Measurements from ENCODE around the gene CD7. TPM values are rescaled to one million over a fixed set of nuclear protein-coding genes. Genes with fewer than 3 reads are reported as not detected.

CD7 gene
- total RNA-seq, 1 donor from 2014 or later, result 7.1 TPM

DNA sequence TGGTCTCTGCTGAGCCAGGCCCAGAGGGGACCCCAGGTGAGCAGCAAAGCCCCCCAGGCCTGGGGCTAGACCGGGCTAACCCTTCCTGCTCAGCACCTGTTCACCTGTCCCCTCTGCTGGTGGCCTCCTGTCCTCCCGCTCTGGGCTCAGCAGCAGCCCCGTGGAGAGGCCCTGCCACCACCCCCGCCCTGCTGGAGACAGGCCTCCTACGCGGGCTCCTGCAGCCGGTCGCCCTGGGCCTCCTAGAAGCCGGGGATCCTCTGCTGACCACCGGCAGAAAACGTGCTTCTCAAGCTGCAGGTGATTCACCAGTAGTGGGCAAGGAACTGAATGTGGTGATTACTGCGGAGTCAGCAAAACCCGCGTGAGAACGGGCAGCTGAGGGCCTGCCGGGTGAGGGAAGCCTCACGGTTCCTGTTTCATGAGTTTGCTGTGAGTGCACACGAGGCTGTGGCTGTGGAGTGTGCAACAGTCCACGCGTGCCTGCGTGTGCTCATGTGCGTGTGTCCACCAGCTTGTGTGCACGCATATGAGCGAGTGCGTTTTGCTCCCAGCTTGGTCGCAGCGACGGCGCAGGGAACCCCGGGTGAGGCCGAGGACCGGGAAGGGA is 15.4 kb upstream of the CD7 start:
- intact Hi-C loops (cut with DNase I), result no loop called here
- Histone ChIP-seq H3K27me3 (ENCODE audit: low read depth) (no peaks in the 10 kb centered on the region), H3K4me3 (peak overlapping the region; percentile 76), H3K27ac (peak overlapping the region; percentile 86), H3K9me3 (no peaks in the 10 kb centered on the region), H3K36me3 (no peaks in the 10 kb centered on the region), H3K4me1 (peaks cover 56% of the 10 kb centered on the region)
- TF ChIP-seq, protein P1, sequence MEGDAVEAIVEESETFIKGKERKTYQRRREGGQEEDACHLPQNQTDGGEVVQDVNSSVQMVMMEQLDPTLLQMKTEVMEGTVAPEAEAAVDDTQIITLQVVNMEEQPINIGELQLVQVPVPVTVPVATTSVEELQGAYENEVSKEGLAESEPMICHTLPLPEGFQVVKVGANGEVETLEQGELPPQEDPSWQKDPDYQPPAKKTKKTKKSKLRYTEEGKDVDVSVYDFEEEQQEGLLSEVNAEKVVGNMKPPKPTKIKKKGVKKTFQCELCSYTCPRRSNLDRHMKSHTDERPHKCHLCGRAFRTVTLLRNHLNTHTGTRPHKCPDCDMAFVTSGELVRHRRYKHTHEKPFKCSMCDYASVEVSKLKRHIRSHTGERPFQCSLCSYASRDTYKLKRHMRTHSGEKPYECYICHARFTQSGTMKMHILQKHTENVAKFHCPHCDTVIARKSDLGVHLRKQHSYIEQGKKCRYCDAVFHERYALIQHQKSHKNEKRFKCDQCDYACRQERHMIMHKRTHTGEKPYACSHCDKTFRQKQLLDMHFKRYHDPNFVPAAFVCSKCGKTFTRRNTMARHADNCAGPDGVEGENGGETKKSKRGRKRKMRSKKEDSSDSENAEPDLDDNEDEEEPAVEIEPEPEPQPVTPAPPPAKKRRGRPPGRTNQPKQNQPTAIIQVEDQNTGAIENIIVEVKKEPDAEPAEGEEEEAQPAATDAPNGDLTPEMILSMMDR (IDR thresholded peaks at IDR 0.05), result no peak
- ATAC-seq, result peak; percentile 59 to 68
- DNase-seq, result peak; percentile 83

DNA sequence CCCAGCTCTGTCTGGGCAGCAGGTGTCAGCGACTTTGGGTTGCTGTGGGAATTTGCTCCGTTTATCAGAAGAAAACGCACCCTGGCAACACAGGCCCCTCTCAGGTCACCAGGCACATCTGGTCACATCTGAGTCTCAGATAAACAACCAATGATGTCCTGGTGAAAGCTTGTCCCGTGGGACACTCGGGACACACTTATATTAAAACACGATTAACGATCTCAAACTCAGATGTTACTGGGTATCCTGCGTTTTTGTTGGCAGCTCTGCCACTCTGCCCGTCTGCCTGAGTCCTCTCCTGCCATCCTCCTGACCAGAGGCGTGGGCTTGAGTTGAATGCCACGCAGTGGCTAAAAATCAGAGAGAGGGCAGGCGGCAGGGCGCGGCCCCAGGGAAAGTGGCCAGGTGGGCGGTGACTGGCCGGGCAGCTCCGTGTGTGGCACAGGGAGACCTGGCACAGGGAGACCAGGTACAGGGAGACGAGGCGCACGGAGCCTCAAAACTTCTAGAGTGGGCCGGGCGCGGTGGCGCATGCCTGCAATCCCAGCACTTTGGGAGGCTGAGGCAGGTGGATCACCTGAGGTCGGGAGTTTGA is 14.0 kb upstream of the CD7 start:
- no peaks in the 10 kb centered on the region for H3K9me3 ChIP-seq
- no peak overlapping the region for H3K27ac ChIP-seq
- H3K4me3 ChIP-seq, result no peak overlapping the region
- H3K36me3 ChIP-seq, result peaks cover under 1% of the 10 kb centered on the region
- ATAC-seq (no peak), DNase-seq (no peak)
- peaks cover 56% of the 10 kb centered on the region for H3K4me1 ChIP-seq
- TF ChIP-seq, protein P1 (IDR thresholded peaks at IDR 0.05), result no peak
- intact Hi-C loops (cut with DNase I), result no loop called here
- H3K27me3 ChIP-seq (ENCODE audit: low read depth), result no peaks in the 10 kb centered on the region

DNA sequence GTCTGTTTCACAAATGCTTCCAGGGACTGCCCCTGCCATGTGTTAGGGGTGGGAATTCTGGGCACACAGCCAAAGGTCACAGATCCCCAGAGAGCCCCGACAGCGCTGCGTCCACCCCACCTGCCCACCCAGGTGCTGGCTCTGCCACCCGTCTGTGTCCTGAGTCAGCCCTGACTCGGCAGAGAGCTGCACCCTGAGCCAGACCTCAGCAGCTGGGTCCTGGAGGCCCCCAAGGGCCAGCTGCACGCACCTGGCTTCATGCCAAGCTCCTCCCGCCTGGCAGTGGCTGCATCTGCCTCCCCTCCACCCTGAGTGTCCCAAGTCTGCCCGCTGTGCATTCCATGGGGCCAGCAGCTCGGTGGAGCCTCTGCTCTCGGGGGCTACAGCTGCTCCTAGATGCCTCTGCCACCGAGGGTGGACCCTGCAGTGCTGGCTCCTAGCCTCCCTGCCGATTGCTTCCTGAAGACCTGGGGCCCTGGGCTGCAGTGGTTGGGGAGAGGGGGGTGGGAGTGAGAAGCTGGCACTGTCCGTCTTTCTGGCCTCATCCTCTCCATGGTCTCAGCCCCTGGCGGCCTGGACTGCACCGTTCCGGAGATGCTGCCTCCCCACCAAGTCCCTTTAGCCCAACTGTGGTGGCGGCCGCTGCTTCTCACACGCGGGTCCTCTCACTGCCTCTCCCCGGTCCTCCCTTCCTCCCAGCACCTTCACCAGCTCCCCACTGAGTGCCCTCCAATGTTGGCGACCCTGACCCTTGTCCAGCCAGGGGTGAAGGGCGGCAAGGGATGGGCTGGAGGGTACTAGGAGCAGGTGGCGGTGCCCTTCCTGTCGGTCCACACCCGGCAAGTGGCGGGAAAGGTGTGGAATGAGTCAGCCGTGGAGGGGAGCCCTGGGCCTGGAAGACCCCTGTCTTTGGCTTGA is 13.2 kb upstream of the CD7 start:
- Histone ChIP-seq H3K4me3 (no peak overlapping the region), H3K9me3 (no peaks in the 10 kb centered on the region), H3K36me3 (peaks cover 7% of the 10 kb centered on the region), H3K27ac (no peak overlapping the region), H3K4me1 (peaks cover 49% of the 10 kb centered on the region), H3K27me3 (ENCODE audit: low read depth) (no peaks in the 10 kb centered on the region)
- ATAC-seq, result no peak
- TF ChIP-seq, protein P1 (IDR thresholded peaks at IDR 0.05), result no peak
- intact Hi-C loops (cut with DNase I), result no loop called here
- peak; percentile 57 for DNase-seq

DNA sequence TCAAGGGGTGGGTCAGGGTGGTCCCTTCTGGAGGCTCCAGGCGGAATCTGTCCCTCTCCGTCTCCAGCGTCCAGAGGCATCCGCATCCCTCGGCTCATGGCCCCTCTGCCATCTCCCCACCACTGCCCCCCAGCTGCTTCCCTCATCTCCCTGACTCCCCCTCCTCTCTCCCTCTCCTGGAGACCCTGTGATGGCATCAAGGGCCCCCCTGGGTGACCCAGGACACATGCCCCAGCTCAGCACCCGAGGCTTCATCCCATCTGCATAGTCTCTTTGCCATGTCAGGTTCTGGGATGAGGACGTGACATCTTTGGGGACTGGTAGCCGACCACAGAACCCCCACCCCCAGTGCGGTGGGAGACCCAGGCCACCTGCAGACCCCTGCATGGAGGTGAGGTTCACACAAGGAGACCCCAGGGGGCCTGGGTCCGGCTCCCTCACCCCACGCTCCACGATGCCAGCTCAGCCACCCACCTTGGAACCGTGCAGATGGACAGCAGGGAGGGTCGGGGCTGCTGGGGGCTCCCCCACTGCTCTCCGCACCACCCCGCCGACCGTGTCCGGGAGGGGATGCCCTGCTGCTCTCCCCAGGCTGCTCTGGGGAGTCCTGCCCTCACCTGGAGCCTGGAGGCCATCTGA is 12.4 kb upstream of the CD7 start:
- intact Hi-C loops (cut with DNase I), result no loop called here
- no peak for DNase-seq
- Histone ChIP-seq H3K9me3 (no peaks in the 10 kb centered on the region), H3K27me3 (ENCODE audit: low read depth) (no peaks in the 10 kb centered on the region), H3K36me3 (peaks cover 7% of the 10 kb centered on the region), H3K4me1 (peaks cover 41% of the 10 kb centered on the region), H3K4me3 (no peak overlapping the region), H3K27ac (no peak overlapping the region)
- TF ChIP-seq, protein P1 (IDR thresholded peaks at IDR 0.05), result no peak
- ATAC-seq, result no peak

DNA sequence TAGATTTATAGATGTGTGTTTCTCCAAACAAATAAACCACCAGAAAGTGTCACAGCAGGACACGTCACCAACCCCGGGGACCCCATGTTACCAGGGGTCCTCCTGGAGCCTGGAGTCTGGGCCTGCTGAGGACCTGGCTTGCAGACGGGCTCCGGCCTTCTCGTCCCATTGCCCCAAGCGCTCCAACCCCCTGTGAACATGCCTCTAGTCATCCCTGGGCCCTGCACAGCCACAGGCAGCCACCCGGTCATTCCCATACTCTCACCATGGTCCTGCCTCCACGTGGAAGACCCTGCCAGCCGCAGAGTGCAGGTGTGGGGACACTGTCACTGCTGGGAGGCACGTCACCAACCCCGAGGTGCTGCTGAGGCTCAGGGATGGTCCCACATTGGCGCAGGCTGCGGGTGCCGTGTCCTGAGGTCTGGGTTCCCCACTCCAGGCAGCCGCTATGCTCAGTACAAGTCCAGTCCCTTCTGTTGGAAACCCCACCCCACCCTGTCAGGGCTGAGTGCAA is 11.6 kb upstream of the CD7 start:
- Histone ChIP-seq H3K4me1 (peaks cover 34% of the 10 kb centered on the region), H3K27ac (no peak overlapping the region), H3K27me3 (ENCODE audit: low read depth) (no peaks in the 10 kb centered on the region), H3K4me3 (no peak overlapping the region), H3K36me3 (peaks cover 7% of the 10 kb centered on the region), H3K9me3 (no peaks in the 10 kb centered on the region)
- TF ChIP-seq, protein P1 (IDR thresholded peaks at IDR 0.05), result no peak
- ATAC-seq, result no peak
- DNase-seq, result no peak
- intact Hi-C loops (cut with DNase I), result no loop called here
